Skeletal muscle cell (primary cell): Measurements from ENCODE around the gene LIPT2.

Experiments used
- DNase-seq: peaks from one replicate; pipeline ENCODE4 v3.0.0-alpha.2; 2010; ENCODE audit warnings: low read depth
- H3K4me3 ChIP-seq: 2 replicates; pipeline ENCODE4 v1.5.1; 2011; ENCODE audit warnings: low read depth, mild to moderate bottlenecking, control low read depth, low read length, moderate library complexity

Gene LIPT2

DNA sequence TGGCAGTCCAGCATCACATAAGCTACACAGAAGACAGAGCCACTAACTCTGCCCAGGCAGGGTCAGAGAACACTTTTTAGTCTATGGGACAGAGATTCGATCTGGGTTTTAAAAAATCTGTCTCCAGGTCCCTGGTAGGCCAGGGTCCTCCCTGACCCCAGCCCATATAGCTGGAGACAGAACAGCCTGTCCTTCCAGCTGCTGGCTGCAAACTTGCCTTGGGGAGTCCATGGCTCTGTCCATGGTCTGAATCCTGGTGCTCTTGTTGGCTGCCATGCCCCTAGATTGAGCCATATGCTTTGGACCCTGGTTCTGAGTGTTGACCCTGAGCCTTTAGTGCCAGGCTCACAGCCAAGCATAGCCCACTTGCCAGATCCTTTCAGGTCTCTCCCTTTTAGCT lies 13.3 kb upstream of the LIPT2 start:
- no peak for DNase-seq

DNA sequence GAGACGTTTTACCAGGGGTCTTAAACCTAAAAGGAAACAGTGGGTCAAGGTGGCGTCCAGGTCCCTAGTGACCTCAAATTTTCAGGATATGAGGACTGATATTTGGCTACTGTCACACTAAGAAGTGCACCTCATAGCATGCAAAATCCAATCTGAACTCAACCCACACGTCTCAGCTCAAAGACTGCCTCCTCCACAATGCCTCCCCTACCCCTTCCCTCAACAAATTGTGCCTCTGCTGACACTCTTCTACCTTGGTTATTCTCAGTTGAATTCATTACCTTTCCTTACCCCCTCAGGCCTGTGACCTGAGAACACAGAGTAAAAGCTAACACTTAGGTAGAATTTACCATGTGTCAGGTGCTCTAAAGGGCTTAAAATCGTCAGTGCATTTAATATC lies 12.4 kb upstream of the LIPT2 start:
- no peak for DNase-seq
- H3K4me3 ChIP-seq, result no peak overlapping the region

More for the DNA sequence above, 13.3 kb upstream of the LIPT2 start:
- no peak overlapping the region for H3K4me3 ChIP-seq

DNA sequence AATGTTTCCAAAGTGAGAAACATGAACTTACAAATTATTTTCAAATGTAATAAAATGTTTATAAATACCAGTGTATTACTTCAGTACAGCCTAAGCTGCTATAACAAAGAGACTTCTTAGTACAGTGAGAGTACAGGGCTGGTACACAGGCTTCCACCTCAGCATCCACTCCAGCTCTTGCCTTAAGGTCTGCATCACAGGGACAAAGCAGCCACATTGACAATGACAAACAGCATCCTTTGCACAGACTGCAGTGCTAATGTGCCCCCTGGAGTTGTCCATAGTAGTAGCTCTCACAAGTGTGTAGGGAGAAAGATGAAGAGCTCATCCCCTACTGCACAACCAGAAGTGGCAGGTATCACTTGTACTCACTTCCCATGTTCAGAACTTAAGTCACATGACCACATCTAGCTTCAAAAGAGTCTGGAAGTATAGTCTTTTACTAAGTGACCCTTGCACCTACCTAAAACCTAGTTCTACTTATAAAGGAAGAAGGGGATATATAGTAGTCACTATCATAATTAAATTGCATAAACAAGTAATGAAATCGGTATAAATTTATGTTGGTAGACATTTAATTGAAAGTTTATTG lies 10.7 kb upstream of the LIPT2 start:
- H3K4me3 ChIP-seq, result no peak overlapping the region
- no peak for DNase-seq

DNA sequence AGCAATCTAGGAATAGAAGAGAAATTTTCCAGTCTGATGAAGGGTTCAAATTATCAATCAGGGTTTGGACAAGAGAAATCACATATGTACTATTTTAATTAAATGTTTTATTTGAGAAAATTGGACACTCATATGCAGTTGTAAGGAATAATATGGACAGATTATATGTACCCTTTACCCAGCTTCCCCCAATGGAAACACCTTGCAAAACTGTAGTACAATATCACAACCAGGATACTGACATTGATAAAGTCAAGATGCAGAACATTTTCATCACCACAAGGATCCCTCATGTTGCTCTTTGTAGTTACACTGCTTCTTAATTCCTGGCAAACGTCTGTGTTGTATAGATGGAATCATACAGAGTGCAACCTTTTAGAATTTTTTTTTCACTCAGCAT lies 1.4 kb upstream of the LIPT2 start:
- DNase-seq, result no peak
- no peak overlapping the region for H3K4me3 ChIP-seq

DNA sequence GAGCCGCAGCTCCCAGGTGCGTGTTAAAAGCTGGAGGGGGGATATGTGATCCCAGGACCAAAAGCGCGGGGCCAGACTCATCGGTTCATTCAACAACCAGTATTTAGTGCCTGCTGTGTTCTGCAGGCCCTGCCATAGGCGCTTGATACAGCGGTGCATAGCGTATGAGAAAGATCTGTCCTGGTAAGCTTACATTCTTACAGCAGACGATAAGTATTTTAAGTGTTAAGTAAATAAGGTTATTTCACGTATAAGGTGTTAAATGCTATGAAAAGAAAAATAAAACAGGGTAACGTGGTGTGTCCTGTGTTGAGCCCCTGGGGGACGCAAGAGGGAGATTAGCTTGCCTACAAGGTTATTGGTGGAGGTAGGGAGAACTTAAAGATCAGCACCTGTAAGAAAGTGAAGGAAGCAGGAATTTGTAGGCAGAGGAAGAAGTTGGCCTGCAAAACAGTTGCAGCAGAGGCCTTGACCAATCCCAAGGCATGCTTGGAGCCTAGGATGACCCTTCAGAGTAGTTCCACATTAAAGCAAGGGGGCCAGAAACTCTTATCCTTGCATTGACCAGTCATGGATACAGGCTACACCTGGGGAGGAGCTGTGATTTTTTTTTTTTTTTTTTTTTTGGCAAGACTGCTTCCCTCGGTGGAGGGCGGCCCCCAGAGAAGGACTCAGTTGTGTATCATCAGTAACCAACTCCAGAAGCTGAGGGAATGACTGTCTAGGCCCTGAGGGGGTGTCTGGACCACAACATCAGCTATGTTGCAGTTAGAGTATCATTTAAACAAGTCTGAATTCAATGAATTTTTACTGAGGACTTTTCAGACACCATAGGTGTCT lies 487 bp upstream of the LIPT2 start:
- peak overlapping the region; percentile 80 for H3K4me3 ChIP-seq
- DNase-seq, result no peak

DNA sequence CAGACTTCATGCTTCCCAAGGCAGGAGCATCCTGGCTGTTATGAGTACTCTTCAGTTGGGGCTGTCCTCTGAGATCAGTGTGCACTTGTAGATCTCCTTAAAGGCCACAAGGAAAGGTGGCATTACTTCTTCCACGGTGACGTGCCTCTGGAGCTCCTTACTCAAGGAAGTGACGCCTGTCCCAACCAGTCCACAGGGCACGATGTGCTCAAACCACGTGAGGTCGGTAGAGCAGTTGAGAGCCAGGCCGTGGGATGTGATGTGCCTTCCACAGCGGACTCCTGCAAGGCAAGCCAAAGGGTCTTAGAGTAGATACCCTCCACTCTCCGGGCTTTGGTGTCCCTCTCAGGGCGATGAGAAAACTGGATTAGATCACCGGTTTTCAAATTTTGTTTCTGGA lies 1.4 kb downstream of the LIPT2 start:
- DNase-seq, result no peak
- H3K4me3 ChIP-seq, result peak overlapping the region; percentile 4

DNA sequence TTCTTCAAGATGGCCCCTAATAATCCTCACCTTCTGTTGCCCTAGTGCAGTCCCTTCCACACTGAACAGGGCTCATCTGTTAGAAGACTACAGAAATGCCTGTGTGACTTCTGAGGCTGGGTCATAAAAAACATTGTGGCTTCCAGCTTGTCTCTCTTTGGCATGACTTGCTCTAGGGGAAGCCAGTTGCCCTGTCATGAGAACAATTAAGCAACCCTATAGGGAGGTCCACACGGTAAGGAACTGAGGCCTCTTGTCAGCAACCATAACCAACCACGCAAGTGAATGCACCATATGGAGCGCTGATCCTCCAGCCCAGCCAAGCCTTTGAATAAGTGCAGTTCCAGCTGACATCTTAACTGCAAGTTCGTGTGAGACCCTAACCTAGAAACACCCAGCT lies 2.6 kb downstream of the LIPT2 start:
- DNase-seq, result no peak
- no peak overlapping the region for H3K4me3 ChIP-seq

DNA sequence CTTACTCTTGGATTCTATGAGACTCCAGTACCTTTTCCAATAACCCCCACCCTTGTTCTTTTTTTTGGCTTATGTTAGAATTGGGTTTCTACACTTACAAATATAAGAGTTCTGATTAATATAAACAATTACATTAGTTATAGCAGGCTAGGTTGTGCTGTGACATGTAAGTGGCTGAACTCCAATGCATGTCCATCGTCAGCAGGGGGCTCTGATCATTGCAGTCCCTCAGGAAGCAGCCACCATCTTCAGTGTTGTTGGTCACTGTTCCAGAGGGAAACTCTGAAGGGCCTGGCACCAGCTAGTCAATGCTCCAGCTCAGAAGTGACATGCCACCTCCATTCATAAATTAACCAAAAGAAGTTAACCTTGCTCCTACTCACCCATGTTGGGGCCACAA lies 5.6 kb downstream of the LIPT2 start:
- no peak for DNase-seq
- no peak overlapping the region for H3K4me3 ChIP-seq

DNA sequence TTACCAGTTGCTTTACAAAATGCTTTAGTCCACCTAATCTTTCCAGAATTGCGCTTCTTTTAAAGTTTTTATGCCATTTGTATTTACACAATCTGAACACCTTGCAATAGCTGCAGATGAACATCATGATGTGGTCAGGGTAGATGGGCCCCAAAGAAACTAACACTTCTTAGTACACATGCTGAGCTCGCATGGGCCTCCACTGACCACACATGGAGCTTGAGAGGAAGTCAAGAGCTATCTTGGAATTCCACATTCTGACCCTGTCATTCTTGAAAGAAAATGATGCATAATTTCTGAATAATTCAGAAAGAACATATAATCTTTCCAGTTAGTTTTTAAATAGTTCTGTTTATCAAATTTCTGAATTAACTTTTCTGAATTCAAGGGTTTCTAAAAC lies 7.7 kb downstream of the LIPT2 start:
- DNase-seq, result no peak
- H3K4me3 ChIP-seq, result no peak overlapping the region

DNA sequence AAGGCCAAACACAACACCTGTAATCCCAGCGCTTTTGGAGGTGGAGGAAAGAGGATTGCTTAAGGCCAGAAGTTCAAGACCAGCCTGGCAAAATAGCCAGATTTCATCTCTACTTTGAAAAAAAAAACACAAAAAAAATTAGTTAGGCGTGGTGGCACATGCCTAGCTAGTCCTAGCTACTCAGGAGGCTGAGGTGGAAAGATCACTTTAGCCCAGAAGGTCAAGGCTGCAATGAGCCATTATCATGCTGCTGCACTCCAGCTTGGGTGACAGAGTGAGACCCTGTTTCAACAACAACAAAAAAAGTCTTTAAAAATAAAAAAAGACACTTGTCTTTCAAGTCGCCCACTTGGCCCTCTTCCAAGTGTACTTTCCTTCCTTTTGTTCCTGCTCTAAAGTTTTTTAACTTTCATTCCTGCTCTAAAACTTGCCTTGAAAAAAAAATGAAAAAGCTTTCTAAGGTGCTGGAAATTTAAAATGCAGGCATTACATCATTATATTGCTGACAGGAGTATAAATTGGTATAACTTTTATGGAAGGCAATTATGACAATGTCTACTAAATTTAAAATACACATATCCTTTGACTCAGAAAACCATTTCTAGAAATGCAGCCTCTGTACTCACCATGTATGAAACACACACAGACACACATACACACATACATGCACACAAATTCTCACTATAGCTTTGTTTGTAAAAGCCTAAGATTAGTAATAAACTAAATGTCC lies 12.7 kb downstream of the LIPT2 start:
- DNase-seq, result no peak
- H3K4me3 ChIP-seq, result no peak overlapping the region

DNA sequence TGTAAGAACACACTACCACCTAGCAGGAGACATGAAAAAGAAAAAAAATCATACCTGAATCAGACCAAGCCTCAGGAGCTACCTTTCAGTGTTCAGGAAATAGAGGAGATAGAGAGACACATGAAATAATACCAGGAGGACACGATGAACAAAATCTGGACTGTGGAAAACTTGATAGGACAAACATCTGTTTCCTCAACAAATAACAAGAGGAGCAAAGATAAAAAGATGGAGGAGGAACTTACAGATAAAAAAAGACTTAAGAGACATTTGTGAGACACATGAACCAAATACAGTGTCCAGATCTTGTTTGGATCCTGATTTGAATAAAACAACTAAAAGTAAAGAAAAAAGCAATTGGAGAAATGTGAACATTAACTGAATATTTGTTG lies 13.8 kb downstream of the LIPT2 start:
- no peak overlapping the region for H3K4me3 ChIP-seq
- no peak for DNase-seq

DNA sequence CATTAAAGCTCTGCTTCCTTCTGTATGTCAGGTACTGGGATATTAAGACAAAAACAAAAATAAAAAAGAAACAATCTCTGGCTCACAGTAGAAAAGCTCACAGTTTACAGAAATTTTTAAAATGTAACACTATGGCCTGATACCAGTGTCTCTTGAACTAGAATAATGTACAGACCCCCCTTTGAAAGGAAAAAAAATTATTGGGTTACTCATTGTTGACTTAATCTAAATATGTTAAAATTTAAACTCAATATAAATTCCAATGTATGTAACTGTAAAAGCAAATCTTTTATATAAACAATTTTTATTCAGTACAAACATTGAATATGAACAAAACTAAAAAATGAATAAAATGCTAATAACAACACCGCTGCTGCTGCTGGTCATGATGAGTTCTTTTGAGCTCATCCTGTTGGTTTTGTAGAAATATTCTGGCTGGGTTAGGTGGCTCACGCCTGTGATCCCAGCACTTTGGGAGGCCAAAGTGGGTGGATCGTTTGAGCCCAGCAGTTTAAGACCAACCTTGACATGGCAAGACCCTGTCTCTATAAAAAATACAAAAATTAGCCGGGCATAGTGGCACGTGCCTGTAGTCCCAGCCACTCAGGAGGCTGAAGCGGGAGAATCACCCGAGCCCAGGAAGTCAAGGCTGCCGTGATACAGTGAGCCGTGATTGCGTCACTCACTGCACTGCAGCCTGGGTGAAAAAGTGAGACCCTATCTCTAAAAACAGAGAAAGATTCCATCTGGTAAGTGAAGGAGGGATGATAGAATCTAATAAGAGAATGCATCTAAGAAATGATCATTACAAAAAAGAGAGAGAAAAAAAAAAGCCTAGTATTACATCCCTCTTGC lies 14.4 kb downstream of the LIPT2 start:
- no peak for DNase-seq
- no peak overlapping the region for H3K4me3 ChIP-seq

DNA sequence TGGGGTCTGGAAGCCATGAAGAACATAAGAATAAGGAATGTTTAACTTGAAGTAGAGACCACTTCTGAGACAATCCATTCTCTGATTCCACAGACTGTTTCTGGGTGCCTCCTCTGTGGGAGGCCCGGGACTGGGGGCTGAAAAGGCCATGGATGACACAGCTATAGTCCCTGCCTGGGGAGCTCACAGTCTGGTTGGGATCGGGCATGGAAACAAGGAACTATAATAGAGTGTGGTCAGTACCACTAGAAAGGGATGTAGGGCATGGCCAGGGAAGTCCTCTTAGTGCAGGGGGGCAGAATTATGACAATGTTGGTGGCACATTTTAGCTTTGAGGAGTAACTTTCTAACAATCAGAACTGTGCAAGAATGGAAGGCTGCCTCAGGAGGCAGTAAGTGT lies 17.0 kb downstream of the LIPT2 start:
- DNase-seq, result no peak
- no peak overlapping the region for H3K4me3 ChIP-seq

DNA sequence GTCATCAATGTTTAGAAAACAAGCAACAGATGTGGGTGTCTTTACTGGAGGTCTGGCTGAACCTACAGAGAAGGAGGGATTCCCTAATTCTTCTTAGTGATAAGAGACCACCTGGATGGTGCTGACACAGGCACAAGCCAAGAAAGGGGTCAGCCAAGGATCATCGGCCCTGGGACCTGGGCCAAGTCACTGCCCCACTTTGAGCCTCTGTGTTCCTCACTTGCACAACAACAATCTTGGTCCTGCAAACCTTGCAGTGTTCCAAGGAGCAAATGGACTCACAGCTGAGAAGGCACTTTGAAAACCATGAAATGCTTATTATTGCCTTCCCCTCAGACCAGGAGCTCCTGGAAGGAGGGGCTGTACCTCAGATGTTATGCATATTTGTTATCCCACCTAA lies 19.2 kb downstream of the LIPT2 start:
- DNase-seq, result no peak
- no peak overlapping the region for H3K4me3 ChIP-seq

DNA sequence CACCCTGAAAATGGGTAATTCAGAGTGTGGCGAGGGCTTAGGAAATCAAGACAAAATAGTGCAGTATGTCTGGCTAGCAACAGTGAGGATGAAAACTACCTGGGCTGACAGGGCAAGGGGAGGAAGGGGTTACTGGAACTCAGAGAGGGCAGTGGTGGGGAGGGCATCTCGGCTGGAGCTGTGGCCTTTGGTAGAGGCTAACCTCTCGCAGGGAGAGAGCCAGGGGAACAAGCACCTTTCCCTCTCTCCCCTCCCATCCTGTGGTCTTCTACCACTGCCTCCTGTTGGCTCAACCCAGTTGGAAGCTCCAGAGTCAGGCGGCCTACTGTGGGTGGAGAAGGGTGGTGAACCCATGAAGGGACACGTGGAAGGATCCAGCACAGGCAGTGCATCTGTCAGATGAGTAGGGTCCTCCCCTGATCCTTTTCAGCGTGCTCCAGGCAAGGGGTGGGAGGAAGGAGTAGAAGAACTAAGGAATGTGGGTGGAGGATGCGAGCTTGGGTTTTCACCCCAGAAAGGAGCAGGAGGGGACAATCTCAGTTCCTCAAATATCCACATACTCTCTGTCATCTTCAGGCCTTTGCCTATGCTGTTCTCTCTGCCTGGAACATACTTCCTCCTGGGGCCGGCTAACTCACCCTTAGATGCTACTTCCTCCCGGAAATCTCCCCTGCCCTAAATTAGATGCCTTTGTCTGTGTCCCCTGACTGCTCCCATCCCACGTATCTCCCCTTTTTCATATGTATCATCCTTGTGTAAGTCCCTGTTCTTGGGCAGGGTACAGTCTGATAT lies 19.9 kb downstream of the LIPT2 start:
- H3K4me3 ChIP-seq, result no peak overlapping the region
- no peak for DNase-seq

DNA sequence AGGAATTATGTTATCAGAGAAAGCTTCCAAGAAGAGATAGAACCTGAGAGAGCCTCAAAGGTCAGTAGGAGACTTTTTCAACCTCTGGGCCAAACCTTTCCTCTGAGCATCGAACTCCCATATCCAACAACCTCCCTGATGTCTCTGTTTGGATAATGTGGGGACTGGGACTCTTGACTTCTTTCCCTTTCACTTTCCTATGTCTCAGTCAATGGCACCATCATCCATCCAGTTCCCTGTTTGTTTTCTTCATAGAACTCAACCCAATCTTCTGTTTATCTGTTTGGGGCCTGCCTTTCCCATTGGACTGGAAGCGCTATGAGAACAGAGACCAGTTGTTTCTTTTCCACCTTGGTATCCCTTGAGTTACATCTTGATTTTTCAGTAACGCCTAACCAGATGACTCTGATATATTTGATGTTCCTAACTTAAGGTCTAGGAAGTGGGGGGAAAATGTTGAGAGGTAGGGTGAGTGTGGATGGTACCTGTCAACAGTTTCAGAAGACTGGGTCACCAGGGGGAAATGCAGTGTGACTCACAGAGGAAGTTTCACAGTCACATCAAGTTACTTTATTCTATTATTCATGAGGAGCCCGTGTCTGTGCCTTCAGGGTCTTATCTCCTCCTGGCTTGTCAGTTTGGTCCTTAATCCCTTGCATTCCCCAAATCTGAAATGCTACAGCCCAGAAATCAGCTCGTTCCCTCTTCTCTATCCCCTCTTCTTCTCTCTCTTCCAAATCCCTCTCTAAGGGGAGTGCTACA lies 21.7 kb downstream of the LIPT2 start:
- no peak for DNase-seq
- H3K4me3 ChIP-seq, result no peak overlapping the region

DNA sequence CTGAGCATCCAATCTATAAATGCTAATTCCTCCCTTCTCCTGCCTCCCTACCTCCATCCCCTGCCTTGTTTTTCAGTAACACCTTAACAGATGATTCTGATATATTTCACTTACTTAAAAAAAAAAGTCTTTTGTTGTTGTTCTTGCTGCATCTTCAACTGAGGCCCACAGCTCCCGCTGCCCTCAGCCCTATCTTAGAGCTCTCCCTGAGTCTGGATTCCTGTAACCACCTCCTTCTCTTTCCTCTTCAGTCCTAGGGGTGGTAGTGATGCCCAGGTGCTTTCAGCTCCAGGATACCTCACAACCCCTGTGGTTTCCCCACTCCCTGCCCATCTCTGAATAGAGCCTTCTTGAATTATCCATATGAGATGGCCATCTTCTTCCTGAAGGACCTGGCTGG lies 22.5 kb downstream of the LIPT2 start:
- no peak for DNase-seq
- H3K4me3 ChIP-seq, result no peak overlapping the region

DNA sequence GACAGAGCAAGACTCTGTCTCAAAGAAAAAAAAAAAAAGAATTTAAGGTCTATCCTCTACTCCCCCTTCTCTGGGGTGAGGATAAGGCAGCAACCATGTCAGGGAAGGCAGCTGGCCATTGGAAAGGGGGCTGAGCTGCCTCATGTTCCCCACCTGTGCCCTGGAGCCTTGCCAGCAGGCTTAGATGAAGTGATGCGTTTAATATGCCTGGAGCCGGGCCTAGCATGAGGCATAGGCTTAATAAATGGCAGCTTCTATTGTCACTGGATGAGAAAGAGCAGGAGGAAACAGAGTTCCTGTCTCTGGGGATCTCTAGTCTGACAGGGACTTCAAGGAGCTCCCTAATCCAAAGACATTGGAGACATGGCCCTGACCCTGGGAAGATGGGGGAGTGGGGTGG lies 23.0 kb downstream of the LIPT2 start:
- no peak for DNase-seq
- H3K4me3 ChIP-seq, result no peak overlapping the region
